Trophoblast cell (in vitro differentiated cells and primary cell): ENCODE data around the gene SLC28A3.

Experiments
- DNase-seq, 2 donors: peaks; one replicate each; pipeline ENCODE4 v3.0.0-alpha.2; 2016
- H2AFZ ChIP-seq: 2 replicates; pipeline ENCODE4 v1.6.1; 2013; ENCODE audit warnings: low read length, moderate library complexity, mild to moderate bottlenecking; ENCODE audit not compliant: insufficient read depth, poor library complexity
- H2AK5ac ChIP-seq: 2 replicates; pipeline ENCODE4 v1.6.1; 2013; ENCODE audit warnings: mild to moderate bottlenecking, low read length
- H2BK120ac ChIP-seq: 2 replicates; pipeline ENCODE4 v1.6.1; 2013; ENCODE audit warnings: low read length, mild to moderate bottlenecking, moderate library complexity; ENCODE audit not compliant: insufficient read depth, poor library complexity
- H2BK12ac ChIP-seq: 2 replicates; pipeline ENCODE4 v1.6.1; 2013; ENCODE audit warnings: mild to moderate bottlenecking, low read length, moderate library complexity
- H2BK5ac ChIP-seq: 2 replicates; pipeline ENCODE4 v1.6.1; 2013; ENCODE audit warnings: low read length, low read depth, moderate library complexity, mild to moderate bottlenecking; ENCODE audit not compliant: poor library complexity
- H3K14ac ChIP-seq: 2 replicates; pipeline ENCODE4 v1.6.1; 2013; ENCODE audit warnings: mild to moderate bottlenecking, low read length
- H3K18ac ChIP-seq: 2 replicates; pipeline ENCODE4 v1.6.1; 2013; ENCODE audit warnings: mild to moderate bottlenecking, low read length
- H3K23ac ChIP-seq: 2 replicates; pipeline ENCODE4 v1.6.1; 2013; ENCODE audit warnings: low read length
- H3K27ac ChIP-seq: 2 replicates; pipeline ENCODE4 v1.5.1; 2013; ENCODE audit warnings: low read depth, mild to moderate bottlenecking, inconsistent platforms, low read length, moderate library complexity
- H3K27me3 ChIP-seq: 2 replicates; pipeline ENCODE4 v1.6.1; 2013; ENCODE audit warnings: inconsistent platforms, mild to moderate bottlenecking, low read length, moderate library complexity; ENCODE audit not compliant: insufficient read depth
- H3K36me3 ChIP-seq, 2 experiments: 1 replicate in 1 of 2; 2 replicates in 1 of 2; pipeline ENCODE4 v1.6.1; 2013; ENCODE audit warnings: low read length in 2 of 2, mild to moderate bottlenecking in 2 of 2, moderate library complexity in 1 of 2; ENCODE audit not compliant: insufficient read depth in 2 of 2, control insufficient read depth in 1 of 2
- H3K4ac ChIP-seq: 2 replicates; pipeline ENCODE4 v1.6.1; 2013; ENCODE audit warnings: low read depth, mild to moderate bottlenecking, low read length, moderate library complexity
- H3K4me1 ChIP-seq, 2 experiments: 1 replicate in 1 of 2; 2 replicates in 1 of 2; pipeline ENCODE4 v1.6.1; 2013; ENCODE audit warnings: low read length in 2 of 2, mild to moderate bottlenecking in 2 of 2, moderate library complexity in 1 of 2; ENCODE audit not compliant: insufficient read depth in 2 of 2, control insufficient read depth in 1 of 2
- H3K4me2 ChIP-seq: 2 replicates; pipeline ENCODE4 v1.6.1; 2013; ENCODE audit warnings: inconsistent platforms, mild to moderate bottlenecking, low read length, moderate library complexity
- H3K4me3 ChIP-seq: 2 replicates; pipeline ENCODE4 v1.5.1; 2013; ENCODE audit warnings: mild to moderate bottlenecking, low read depth, low read length, inconsistent platforms
- H3K79me1 ChIP-seq: one replicate; pipeline ENCODE4 v1.6.1; 2013; ENCODE audit warnings: low read length
- H3K79me2 ChIP-seq: 2 replicates; pipeline ENCODE4 v1.6.1; 2013; ENCODE audit warnings: low read length, mild to moderate bottlenecking; ENCODE audit not compliant: control insufficient read depth, insufficient read depth, poor library complexity
- H3K9ac ChIP-seq: 2 replicates; pipeline ENCODE4 v1.6.1; 2013; ENCODE audit warnings: mild to moderate bottlenecking, low read length
- H3K9me3 ChIP-seq: 2 replicates; pipeline ENCODE4 v1.6.1; 2013; ENCODE audit warnings: low read depth, mild to moderate bottlenecking, control low read depth, inconsistent platforms, low read length; ENCODE audit not compliant: insufficient read depth
- H4K12ac ChIP-seq: 2 replicates; pipeline ENCODE4 v1.6.1; 2013; ENCODE audit warnings: low read depth, mild to moderate bottlenecking, low read length, moderate library complexity
- H4K8ac ChIP-seq: 2 replicates; pipeline ENCODE4 v1.6.1; 2013; ENCODE audit warnings: low read depth, mild to moderate bottlenecking, low read length, moderate library complexity
- H4K91ac ChIP-seq: one replicate; pipeline ENCODE4 v1.6.1; 2013; ENCODE audit warnings: low read depth, mild to moderate bottlenecking, low read length, moderate library complexity
- whole genome bisulfite sequencing: extraction: QIAGEN DNeasy Blood & Tissue Kit; methylation state at CpG from one replicate; pipeline ENCODE4 v1.1.7; 2013; ENCODE audit warnings: missing lambda C conversion rate; ENCODE audit not compliant: insufficient read length, insufficient coverage; ENCODE audit errors: extremely low coverage; 5-methylcytosine and 5-hydroxymethylcytosine counted together

SLC28A3 gene

GRCh38 chr9:84301851-84302250, 38.7 kb downstream of the SLC28A3 start:
- H3K4ac ChIP-seq = no peak overlapping the region
- H2BK5ac ChIP-seq = no peak overlapping the region
- H2BK12ac ChIP-seq = no peak overlapping the region
- H2AFZ ChIP-seq = no peak overlapping the region
- H2AK5ac ChIP-seq = no peak overlapping the region
- H3K18ac ChIP-seq = no peak overlapping the region
- H3K4me2 ChIP-seq = no peak overlapping the region
- no peak overlapping the region for H3K27ac ChIP-seq
- WGBS = no CpG with 5 or more reads among the region's 3 CpGs
- no peaks in the 10 kb centered on the region for H3K79me2 ChIP-seq
- no peak overlapping the region for H4K8ac ChIP-seq
- no peak overlapping the region for H3K4me3 ChIP-seq
- H3K23ac ChIP-seq = no peak overlapping the region
- H4K91ac ChIP-seq = no peak overlapping the region
- no peaks in the 10 kb centered on the region for H3K79me1 ChIP-seq
- no peaks in the 10 kb centered on the region for H3K4me1 ChIP-seq
- no peak overlapping the region for H3K14ac ChIP-seq
- H3K36me3 ChIP-seq = no peaks in the 10 kb centered on the region
- no peak overlapping the region for H4K12ac ChIP-seq
- H3K9ac ChIP-seq = no peak overlapping the region
- H2BK120ac ChIP-seq = no peak overlapping the region
- H3K27me3 ChIP-seq = no peaks in the 10 kb centered on the region
- no peak for DNase-seq
- no peaks in the 10 kb centered on the region for H3K9me3 ChIP-seq

GRCh38 chr9:84300271-84300670, 40.3 kb downstream of the SLC28A3 start:
- Histone ChIP-seq H2AK5ac (no peak overlapping the region), H3K14ac (no peak overlapping the region), H3K4me3 (no peak overlapping the region), H3K36me3 (no peaks in the 10 kb centered on the region), H3K27ac (no peak overlapping the region), H2BK12ac (no peak overlapping the region), H3K23ac (no peak overlapping the region), H2BK5ac (no peak overlapping the region), H4K8ac (no peak overlapping the region), H4K91ac (no peak overlapping the region), H3K9me3 (no peaks in the 10 kb centered on the region), H3K9ac (no peak overlapping the region), H2AFZ (no peak overlapping the region), H3K27me3 (no peaks in the 10 kb centered on the region), H3K18ac (no peak overlapping the region), H3K4ac (no peak overlapping the region), H3K79me1 (no peaks in the 10 kb centered on the region), H3K4me1 (no peaks in the 10 kb centered on the region), H3K4me2 (no peak overlapping the region), H3K79me2 (no peaks in the 10 kb centered on the region), H2BK120ac (no peak overlapping the region), H4K12ac (no peak overlapping the region)
- no CpG with 5 or more reads among the region's 5 CpGs for WGBS
- DNase-seq = no peak

GRCh38 chr9:84297162-84297821, 43.3 kb downstream of the SLC28A3 start:
- no CpG with 5 or more reads among the region's 4 CpGs for WGBS
- Histone ChIP-seq H3K4me3 (no peak overlapping the region), H3K4me1 (no peaks in the 10 kb centered on the region), H3K27ac (no peak overlapping the region), H3K4me2 (no peak overlapping the region), H2BK12ac (no peak overlapping the region), H3K14ac (no peak overlapping the region), H2AK5ac (no peak overlapping the region), H4K8ac (no peak overlapping the region), H3K18ac (no peak overlapping the region), H4K12ac (no peak overlapping the region), H2BK120ac (no peak overlapping the region), H3K4ac (no peak overlapping the region), H3K79me1 (no peaks in the 10 kb centered on the region), H4K91ac (no peak overlapping the region), H3K79me2 (no peaks in the 10 kb centered on the region), H2AFZ (no peak overlapping the region), H3K23ac (no peak overlapping the region), H3K9ac (no peak overlapping the region), H3K27me3 (no peaks in the 10 kb centered on the region), H2BK5ac (no peak overlapping the region), H3K36me3 (no peaks in the 10 kb centered on the region), H3K9me3 (no peaks in the 10 kb centered on the region)
- DNase-seq = peak; percentile 33 to 74

- Histone ChIP-seq H4K12ac (no peak overlapping the region), H3K4me3 (no peak overlapping the region), H2AK5ac (no peak overlapping the region), H3K9ac (no peak overlapping the region), H3K36me3 (no peaks in the 10 kb centered on the region), H3K23ac (no peak overlapping the region), H3K4ac (no peak overlapping the region), H3K79me2 (no peaks in the 10 kb centered on the region), H3K27me3 (no peaks in the 10 kb centered on the region), H4K91ac (no peak overlapping the region), H3K79me1 (no peaks in the 10 kb centered on the region), H3K14ac (no peak overlapping the region), H3K9me3 (no peaks in the 10 kb centered on the region), H3K4me1 (no peaks in the 10 kb centered on the region), H3K18ac (no peak overlapping the region), H2AFZ (no peak overlapping the region), H3K27ac (no peak overlapping the region), H3K4me2 (no peak overlapping the region), H2BK12ac (no peak overlapping the region), H2BK120ac (no peak overlapping the region), H4K8ac (no peak overlapping the region), H2BK5ac (no peak overlapping the region)
- no CpG with 5 or more reads among the region's 7 CpGs for WGBS
- DNase-seq = peak; percentile 54 to 65
Observed at GRCh38 chr9:84296146-84296843, 44.3 kb downstream of the SLC28A3 start.
